ENCODE data around the gene PPCDC. TPM values are rescaled to one million over a fixed set of nuclear protein-coding genes. Genes with fewer than 3 reads are reported as not detected.

PPCDC gene
- total RNA-seq, 5 donors from 2014 or later (not counting 1 experiment from before 2014, with no cell fraction given) = 9.3 to 14.3 (median 11.8) TPM

DNA sequence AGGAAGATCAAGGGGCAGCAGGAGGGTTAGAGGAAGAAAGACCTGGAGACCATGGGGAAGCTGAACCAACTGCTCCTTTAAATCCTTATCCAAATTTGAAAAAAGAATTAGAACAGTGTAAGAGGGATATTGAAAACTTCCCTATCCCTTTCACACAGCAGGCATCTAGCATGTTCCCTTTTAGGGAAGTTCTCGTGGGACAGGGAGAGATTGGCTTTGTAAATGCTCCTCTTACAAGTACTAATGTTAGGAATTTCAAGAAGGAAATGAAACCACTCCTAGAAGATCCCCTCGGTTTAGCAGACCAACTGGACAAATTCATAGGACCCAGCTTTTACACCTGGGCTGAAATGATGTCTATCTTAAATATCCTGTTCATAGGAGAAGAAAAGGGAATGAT, 41.5 kb downstream of the PPCDC start:
- H3K27me3 Mint-ChIP-seq = no peaks in the 10 kb centered on the region
- no peaks in the 10 kb centered on the region for H3K9me3 Mint-ChIP-seq
- no CpG with 5 or more reads among the region's 2 CpGs for WGBS (ENCODE audit: insufficient coverage)
- Histone ChIP-seq H3K4me3 (ENCODE audit: control insufficient read depth in 1 of 2, extremely low read depth in 1 of 2, low read length in 1 of 2) (no peak overlapping the region), H3K4me1 (ENCODE audit: control insufficient read depth in 1 of 2, extremely low read depth in 1 of 2, insufficient read depth in 2 of 2, low read length in 2 of 2) (peaks cover 0 to 29% of the 10 kb centered on the region in 2 experiments), H3K36me3 (ENCODE audit: control insufficient read depth in 2 of 2, extremely low read depth in 1 of 2, insufficient read depth in 1 of 2, low read length in 1 of 2) (no peaks in the 10 kb centered on the region), H3K27ac (ENCODE audit: low read length) (no peak overlapping the region), H3K9me3 (no peaks in the 10 kb centered on the region), H3K27me3 (replicated peaks in 1 of 2; ENCODE audit: control insufficient read depth in 2 of 2, extremely low read depth in 1 of 2, insufficient read depth in 2 of 2, low read length in 1 of 2) (peaks cover 0 to 6% of the 10 kb centered on the region in 2 experiments)
- DNase-seq (no peak), ATAC-seq (replicated peaks in 1 of 4) (no peak)
- POLR2A ChIA-PET = no interaction called here
- CTCF ChIA-PET = no interaction called here
- H3K27ac Mint-ChIP-seq = no peak overlapping the region
- no peaks in the 10 kb centered on the region for H3K36me3 Mint-ChIP-seq
- peaks cover 28 to 47% (median 31%) of the 10 kb centered on the region in 3 donors for H3K4me1 Mint-ChIP-seq
- H3K4me3 Mint-ChIP-seq = no peak overlapping the region

DNA sequence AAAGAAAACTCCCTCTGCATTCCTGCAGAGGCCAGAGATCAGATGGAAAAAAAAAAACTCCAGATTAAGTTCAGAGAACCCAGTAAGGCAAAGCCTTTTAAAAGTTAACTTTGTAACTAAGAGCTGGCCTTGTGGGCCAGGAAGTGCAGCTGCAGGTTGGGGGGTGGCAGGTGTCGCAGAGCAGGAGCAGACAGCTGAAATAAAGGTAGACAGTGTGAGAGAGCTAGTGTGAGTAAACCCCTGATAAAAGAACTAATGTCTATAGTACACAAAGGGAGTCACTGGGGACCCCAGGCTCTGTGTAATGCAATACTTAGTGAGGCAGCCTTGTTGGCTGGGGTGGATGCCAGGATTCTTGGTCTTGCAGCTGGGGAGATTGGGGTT, 42.1 kb downstream of the PPCDC start:
- H3K9me3 Mint-ChIP-seq = no peaks in the 10 kb centered on the region
- peak overlapping the region in 1 of 3 donors; percentile 3 for H3K4me3 Mint-ChIP-seq

GRCh38 chr15:75065851-75066509, 42.6 kb downstream of the PPCDC start:
- no peaks in the 10 kb centered on the region for H3K36me3 Mint-ChIP-seq
- Histone ChIP-seq H3K4me1 (ENCODE audit: control insufficient read depth in 1 of 2, extremely low read depth in 1 of 2, insufficient read depth in 2 of 2, low read length in 2 of 2) (peaks cover 0 to 29% of the 10 kb centered on the region in 2 experiments), H3K4me3 (ENCODE audit: control insufficient read depth in 1 of 2, extremely low read depth in 1 of 2, low read length in 1 of 2) (no peak overlapping the region), H3K9me3 (no peaks in the 10 kb centered on the region), H3K27me3 (replicated peaks in 1 of 2; ENCODE audit: control insufficient read depth in 2 of 2, extremely low read depth in 1 of 2, insufficient read depth in 2 of 2, low read length in 1 of 2) (peaks cover 0 to 6% of the 10 kb centered on the region in 2 experiments), H3K36me3 (ENCODE audit: control insufficient read depth in 2 of 2, extremely low read depth in 1 of 2, insufficient read depth in 1 of 2, low read length in 1 of 2) (no peaks in the 10 kb centered on the region), H3K27ac (ENCODE audit: low read length) (no peak overlapping the region)
- ATAC-seq (replicated peaks in 1 of 4) (no peak), DNase-seq (no peak)
- H3K4me3 Mint-ChIP-seq = peak overlapping the region in 1 of 3 donors; percentile 3
- H3K27me3 Mint-ChIP-seq = peaks cover 3 to 4% of the 10 kb centered on the region in 2 donors
- no peaks in the 10 kb centered on the region for H3K9me3 Mint-ChIP-seq
- ChIA-PET POLR2A (interaction anchor here (0.6 kb wide), 2 partner anchors 24 to 88 kb away, joined by 3 to 4 read pairs; no protein-coding TSS in a partner anchor), CTCF (no interaction called here)
- H3K27ac Mint-ChIP-seq = peak overlapping the region; percentile 5 to 53
- H3K4me1 Mint-ChIP-seq = peaks cover 29 to 47% (median 31%) of the 10 kb centered on the region in 3 donors
- WGBS (ENCODE audit: insufficient coverage) = 90% methylated on average over 2 of the region's 6 CpGs

More for the DNA sequence above, 42.1 kb downstream of the PPCDC start:
- H3K36me3 ChIP-seq (ENCODE audit: control insufficient read depth in 2 of 2, extremely low read depth in 1 of 2, insufficient read depth in 1 of 2, low read length in 1 of 2) = no peaks in the 10 kb centered on the region
- Mint-ChIP-seq H3K27me3 (peaks cover 1 to 2% of the 10 kb centered on the region in 2 donors), H3K36me3 (no peaks in the 10 kb centered on the region), H3K27ac (peak overlapping the region; percentile 5 to 7), H3K4me1 (peaks cover 29 to 47% (median 31%) of the 10 kb centered on the region in 3 donors)
- ATAC-seq (replicated peaks in 1 of 4) = peak in 1 of 4 experiments; percentile 48
- no peak overlapping the region for H3K4me3 ChIP-seq (ENCODE audit: control insufficient read depth in 1 of 2, extremely low read depth in 1 of 2, low read length in 1 of 2)
- POLR2A ChIA-PET = no interaction called here
- no peak for DNase-seq
- CTCF ChIA-PET = no interaction called here
- peaks cover 0 to 29% of the 10 kb centered on the region in 2 experiments for H3K4me1 ChIP-seq (ENCODE audit: control insufficient read depth in 1 of 2, extremely low read depth in 1 of 2, insufficient read depth in 2 of 2, low read length in 2 of 2)
- H3K27ac ChIP-seq (ENCODE audit: low read length) = no peak overlapping the region
- no CpG with 5 or more reads among the region's 1 CpG for WGBS (ENCODE audit: insufficient coverage)
- H3K27me3 ChIP-seq (replicated peaks in 1 of 2; ENCODE audit: control insufficient read depth in 2 of 2, extremely low read depth in 1 of 2, insufficient read depth in 2 of 2, low read length in 1 of 2) = peaks cover 0 to 6% of the 10 kb centered on the region in 2 experiments
- H3K9me3 ChIP-seq = no peaks in the 10 kb centered on the region

GRCh38 chr15:75067123-75067830, 43.9 kb downstream of the PPCDC start:
- ChIA-PET POLR2A (no interaction called here), CTCF (no interaction called here)
- WGBS (ENCODE audit: insufficient coverage) = no CpG with 5 or more reads among the region's 3 CpGs
- Histone ChIP-seq H3K4me1 (ENCODE audit: control insufficient read depth in 1 of 2, extremely low read depth in 1 of 2, insufficient read depth in 2 of 2, low read length in 2 of 2) (peaks cover 0 to 29% of the 10 kb centered on the region in 2 experiments), H3K27ac (ENCODE audit: low read length) (no peak overlapping the region), H3K9me3 (no peaks in the 10 kb centered on the region), H3K4me3 (ENCODE audit: control insufficient read depth in 1 of 2, extremely low read depth in 1 of 2, low read length in 1 of 2) (no peak overlapping the region), H3K36me3 (ENCODE audit: control insufficient read depth in 2 of 2, extremely low read depth in 1 of 2, insufficient read depth in 1 of 2, low read length in 1 of 2) (no peaks in the 10 kb centered on the region), H3K27me3 (replicated peaks in 1 of 2; ENCODE audit: control insufficient read depth in 2 of 2, extremely low read depth in 1 of 2, insufficient read depth in 2 of 2, low read length in 1 of 2) (peaks cover 0 to 6% of the 10 kb centered on the region in 2 experiments)
- Mint-ChIP-seq H3K4me3 (peak overlapping the region; percentile 0 to 41 (median 4)), H3K27ac (peak overlapping the region; percentile 17 to 72), H3K36me3 (no peaks in the 10 kb centered on the region), H3K9me3 (no peaks in the 10 kb centered on the region), H3K27me3 (peaks cover 3 to 5% of the 10 kb centered on the region in 2 donors), H3K4me1 (peaks cover 29 to 43% (median 31%) of the 10 kb centered on the region in 3 donors)
- DNase-seq (peak in 5 of 35 experiments; percentile 13 to 56 (median 27)), ATAC-seq (replicated peaks in 1 of 4) (peak; percentile 52 to 80 (median 62))

GRCh38 chr15:75068748-75069147, 45.4 kb downstream of the PPCDC start:
- no peaks in the 10 kb centered on the region for H3K36me3 ChIP-seq (ENCODE audit: control insufficient read depth in 2 of 2, extremely low read depth in 1 of 2, insufficient read depth in 1 of 2, low read length in 1 of 2)
- ChIA-PET CTCF (no interaction called here), POLR2A (no interaction called here)
- H3K27ac Mint-ChIP-seq = no peak overlapping the region
- no peak overlapping the region for H3K27ac ChIP-seq (ENCODE audit: low read length)
- H3K4me3 ChIP-seq (ENCODE audit: control insufficient read depth in 1 of 2, extremely low read depth in 1 of 2, low read length in 1 of 2) = no peak overlapping the region
- H3K9me3 Mint-ChIP-seq = no peaks in the 10 kb centered on the region
- H3K36me3 Mint-ChIP-seq = no peaks in the 10 kb centered on the region
- DNase-seq (no peak), ATAC-seq (replicated peaks in 1 of 4) (no peak)
- H3K4me3 Mint-ChIP-seq = no peak overlapping the region
- H3K4me1 Mint-ChIP-seq = peaks cover 29 to 43% (median 31%) of the 10 kb centered on the region in 3 donors
- H3K4me1 ChIP-seq (ENCODE audit: control insufficient read depth in 1 of 2, extremely low read depth in 1 of 2, insufficient read depth in 2 of 2, low read length in 2 of 2) = peaks cover 0 to 29% of the 10 kb centered on the region in 2 experiments
- H3K9me3 ChIP-seq = no peaks in the 10 kb centered on the region
- peaks cover 0 to 6% of the 10 kb centered on the region in 2 experiments for H3K27me3 ChIP-seq (replicated peaks in 1 of 2; ENCODE audit: control insufficient read depth in 2 of 2, extremely low read depth in 1 of 2, insufficient read depth in 2 of 2, low read length in 1 of 2)
- H3K27me3 Mint-ChIP-seq = peaks cover 3 to 8% of the 10 kb centered on the region in 2 donors

GRCh38 chr15:75069301-75069925, 46.0 kb downstream of the PPCDC start:
- H3K27ac Mint-ChIP-seq = no peak overlapping the region
- DNase-seq = peak in 1 of 35 experiments; percentile 41
- no peaks in the 10 kb centered on the region for H3K9me3 Mint-ChIP-seq
- H3K4me1 Mint-ChIP-seq = peaks cover 29 to 43% (median 31%) of the 10 kb centered on the region in 3 donors
- no peak overlapping the region for H3K4me3 ChIP-seq (ENCODE audit: control insufficient read depth in 1 of 2, extremely low read depth in 1 of 2, low read length in 1 of 2)
- H3K27me3 Mint-ChIP-seq = peaks cover 3 to 8% of the 10 kb centered on the region in 2 donors
- H3K27me3 ChIP-seq (replicated peaks in 1 of 2; ENCODE audit: control insufficient read depth in 2 of 2, extremely low read depth in 1 of 2, insufficient read depth in 2 of 2, low read length in 1 of 2) = peaks cover 0 to 6% of the 10 kb centered on the region in 2 experiments
- POLR2A ChIA-PET = interaction anchor here in 1 of 2 donors (0.5 kb wide), 1 partner anchor 127 kb away, joined by 4 read pairs; no protein-coding TSS in a partner anchor
- WGBS (ENCODE audit: insufficient coverage) = 53% methylated on average over 4 of the region's 8 CpGs
- H3K36me3 Mint-ChIP-seq = no peaks in the 10 kb centered on the region
- no peaks in the 10 kb centered on the region for H3K9me3 ChIP-seq
- H3K36me3 ChIP-seq (ENCODE audit: control insufficient read depth in 2 of 2, extremely low read depth in 1 of 2, insufficient read depth in 1 of 2, low read length in 1 of 2) = no peaks in the 10 kb centered on the region
- no peak overlapping the region for H3K27ac ChIP-seq (ENCODE audit: low read length)
- peaks cover 0 to 29% of the 10 kb centered on the region in 2 experiments for H3K4me1 ChIP-seq (ENCODE audit: control insufficient read depth in 1 of 2, extremely low read depth in 1 of 2, insufficient read depth in 2 of 2, low read length in 2 of 2)
- CTCF ChIA-PET = no interaction called here
- H3K4me3 Mint-ChIP-seq = no peak overlapping the region
- ATAC-seq (replicated peaks in 1 of 4) = peak in 1 of 4 experiments; percentile 18

Data from T-cell (primary cell).